Suppressor macrophage treated with lipopolysaccharide for 4 hours (primary cell): ENCODE measurements around the gene CCDC182.

Experiments
- DNase-seq: peaks from one replicate; pipeline ENCODE4 v3.0.0-alpha.2; 2020

The CCDC182 gene

DNA sequence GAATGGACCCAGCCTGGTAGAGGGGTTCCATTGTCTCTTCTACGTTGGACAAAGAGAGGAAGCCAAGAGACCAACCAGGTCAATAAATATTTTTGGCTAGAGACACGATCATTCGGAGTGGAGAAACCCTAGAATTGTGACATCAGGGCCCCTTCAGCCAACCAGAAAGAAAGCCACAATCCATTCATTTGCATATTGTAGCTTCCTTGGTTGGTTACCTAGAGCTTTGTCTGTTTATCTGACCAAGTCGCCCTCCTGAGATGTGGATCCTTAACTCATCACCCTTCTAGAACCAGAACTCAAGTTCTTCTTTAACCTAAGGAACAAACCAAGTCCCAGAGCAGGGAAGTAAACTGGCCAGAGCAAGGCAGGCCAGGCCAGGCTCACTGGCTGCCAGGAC is at the start of gene CCDC182:
Gene CCDC182, minus strand, starts transcription at position 58 of the 400 bp plus-strand sequence. Its CDS starts 27 bp downstream, at position 31.
- DNase-seq, result no peak

DNA sequence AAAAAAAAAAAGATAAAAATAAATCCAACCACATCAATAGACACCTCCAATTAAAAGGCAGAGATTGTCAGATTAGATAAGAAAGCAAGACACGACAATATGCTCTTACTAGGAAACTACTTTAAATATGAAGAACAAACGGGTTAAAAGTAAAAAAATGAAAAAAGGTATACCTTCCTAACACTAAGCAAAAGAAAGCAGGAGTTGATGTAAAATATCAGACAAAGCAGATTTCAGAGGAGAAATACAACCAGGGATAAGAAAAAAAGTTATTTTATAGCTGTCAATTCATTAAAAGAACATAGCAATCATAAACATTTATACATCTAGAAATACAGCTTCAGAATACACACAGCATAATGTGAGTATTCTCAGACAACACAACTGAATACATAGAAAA is 49.7 kb upstream of the CCDC182 start:
- no peak for DNase-seq

- peak; percentile 38 for DNase-seq
Measured at GRCh38 chr17:57788725-57789124, 43.6 kb upstream of the CCDC182 start.

GRCh38 chr17:57785022-57785421 is 39.9 kb upstream of the CCDC182 start:
- DNase-seq, result no peak

DNA sequence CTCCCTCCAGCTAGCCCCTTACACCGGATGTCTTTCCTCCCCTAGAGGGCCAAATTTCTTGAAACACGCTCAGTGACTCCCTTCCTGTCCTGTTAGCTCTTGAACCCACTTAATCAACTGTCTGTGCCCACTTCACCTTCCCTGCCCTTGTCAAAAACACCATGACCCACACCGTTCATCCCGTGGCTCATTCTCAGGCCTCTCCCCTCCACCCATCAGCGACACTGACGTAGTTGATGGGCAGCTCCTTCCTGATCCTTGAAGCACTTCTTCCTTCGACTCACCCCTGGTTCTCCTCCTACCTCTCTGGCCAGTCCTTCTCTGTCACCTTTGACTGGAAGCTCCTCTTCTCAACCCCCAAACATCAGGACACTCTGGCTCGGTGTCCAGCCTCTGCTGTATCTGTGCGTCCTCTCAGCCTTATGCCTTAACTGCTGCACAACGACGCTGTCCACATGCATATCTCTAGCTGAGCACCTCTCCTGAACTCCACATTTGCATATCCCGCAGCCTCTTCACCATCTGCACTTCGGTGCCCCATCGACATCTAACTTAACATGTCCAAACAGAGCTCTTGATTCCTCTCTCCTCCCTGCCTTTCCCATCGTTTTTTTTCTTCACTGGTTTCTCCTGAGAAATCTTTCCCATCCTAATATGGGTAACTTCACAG is 39.3 kb upstream of the CCDC182 start:
- no peak for DNase-seq

- peak; percentile 74 for DNase-seq
Measured at GRCh38 chr17:57783338-57783742, 38.2 kb upstream of the CCDC182 start.

- no peak for DNase-seq
Measured at GRCh38 chr17:57782647-57783337, 37.7 kb upstream of the CCDC182 start.

DNA sequence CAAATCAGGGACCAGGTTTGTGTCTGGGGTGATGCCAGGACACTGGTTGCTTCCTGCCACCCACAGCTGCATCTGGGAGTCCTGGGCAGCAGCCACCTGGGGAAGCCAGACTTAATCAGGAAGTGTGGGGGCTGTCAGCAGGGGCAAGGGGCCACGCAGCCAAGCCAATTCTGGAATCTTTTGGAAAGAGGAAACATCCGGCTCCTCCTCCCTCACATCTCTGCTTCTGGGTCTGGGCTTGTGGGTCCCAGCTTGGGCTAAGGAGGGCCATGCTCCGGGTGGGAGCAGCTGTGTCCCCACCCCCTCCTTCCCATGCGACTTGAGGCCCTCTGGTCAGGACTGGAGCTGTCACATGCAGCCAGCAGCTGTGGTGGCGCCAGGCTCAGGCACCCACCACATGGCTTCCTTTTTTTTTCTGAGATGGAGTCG is 37.0 kb upstream of the CCDC182 start:
- DNase-seq, result peak; percentile 39

DNA sequence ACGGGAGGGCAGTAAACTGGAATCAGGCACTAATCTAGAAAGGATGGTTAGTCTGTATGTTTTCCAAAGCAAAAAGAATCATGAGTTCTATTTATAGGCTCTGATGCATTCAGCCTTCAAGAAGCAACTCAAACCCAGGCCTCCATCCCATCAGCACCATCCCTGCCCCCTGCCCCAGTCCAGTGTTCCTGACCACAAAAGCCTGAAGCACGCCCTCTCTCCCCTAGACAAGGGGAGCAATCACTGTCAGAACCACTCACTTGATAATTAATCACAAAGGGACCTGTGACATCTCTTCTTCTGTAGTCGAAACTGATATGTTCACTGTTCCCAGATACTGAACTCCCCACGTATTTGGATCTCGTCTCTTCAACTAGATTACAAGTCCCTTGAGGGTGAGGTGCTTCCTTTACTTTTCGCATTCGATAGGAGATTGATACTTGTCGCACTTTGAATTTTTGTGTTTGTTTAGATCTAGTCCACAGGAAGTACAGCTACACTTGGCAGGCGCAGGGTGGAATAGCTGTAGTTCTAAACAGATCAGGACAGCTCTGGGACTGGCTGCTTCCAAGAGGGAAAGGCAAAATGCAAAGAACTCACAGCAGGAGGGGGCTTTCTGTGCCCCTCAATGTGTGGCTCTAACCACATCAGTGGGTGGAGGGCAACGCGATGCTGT is 36.4 kb upstream of the CCDC182 start:
- no peak for DNase-seq

GRCh38 chr17:57779706-57780105 is 34.6 kb upstream of the CCDC182 start:
- peak; percentile 33 for DNase-seq

DNA sequence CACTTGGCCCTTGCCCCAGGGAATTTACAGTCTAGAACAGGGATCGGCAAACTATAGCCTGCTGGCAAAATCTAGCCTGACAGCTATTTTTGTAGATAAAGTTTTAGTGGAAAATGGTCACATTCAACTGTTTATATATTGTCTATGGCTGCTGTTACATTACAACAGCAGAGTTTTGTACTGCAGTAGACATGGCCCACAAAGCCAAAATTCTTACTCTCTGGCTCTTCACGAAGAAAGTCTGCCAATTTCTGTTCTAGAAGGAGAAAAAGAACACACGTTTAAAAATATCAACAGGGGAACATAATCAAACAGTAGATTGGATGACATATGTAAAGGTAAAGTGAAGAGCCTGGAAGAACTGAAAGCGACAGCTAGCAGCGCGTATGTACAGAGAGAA is 33.2 kb upstream of the CCDC182 start:
- no peak for DNase-seq

- DNase-seq, result no peak
Measured at GRCh38 chr17:57776366-57776765, 31.3 kb upstream of the CCDC182 start.

DNA sequence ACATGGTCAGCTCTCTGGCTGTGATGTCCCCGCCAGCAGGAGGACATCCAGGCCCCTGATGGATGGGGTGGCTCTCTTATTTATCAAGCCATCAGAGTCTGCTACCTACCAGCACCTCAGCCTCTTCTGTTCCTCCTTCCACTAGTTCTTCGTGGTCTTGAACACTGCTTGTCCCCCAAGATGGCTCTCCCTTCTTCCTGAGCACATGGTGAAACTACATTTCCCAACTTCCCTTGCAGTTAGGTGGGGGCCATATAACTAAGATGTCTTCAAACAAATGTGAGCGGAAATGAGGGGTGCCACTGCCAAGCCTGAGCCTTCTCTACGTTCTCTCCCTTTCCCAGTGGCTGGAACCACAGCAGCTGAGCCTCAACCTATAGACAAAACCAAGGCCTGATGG is 29.8 kb upstream of the CCDC182 start:
- no peak for DNase-seq

GRCh38 chr17:57773557-57773956 is 28.5 kb upstream of the CCDC182 start:
- peak; percentile 34 for DNase-seq

- DNase-seq, result no peak
Measured at GRCh38 chr17:57772774-57773173, 27.7 kb upstream of the CCDC182 start.

DNA sequence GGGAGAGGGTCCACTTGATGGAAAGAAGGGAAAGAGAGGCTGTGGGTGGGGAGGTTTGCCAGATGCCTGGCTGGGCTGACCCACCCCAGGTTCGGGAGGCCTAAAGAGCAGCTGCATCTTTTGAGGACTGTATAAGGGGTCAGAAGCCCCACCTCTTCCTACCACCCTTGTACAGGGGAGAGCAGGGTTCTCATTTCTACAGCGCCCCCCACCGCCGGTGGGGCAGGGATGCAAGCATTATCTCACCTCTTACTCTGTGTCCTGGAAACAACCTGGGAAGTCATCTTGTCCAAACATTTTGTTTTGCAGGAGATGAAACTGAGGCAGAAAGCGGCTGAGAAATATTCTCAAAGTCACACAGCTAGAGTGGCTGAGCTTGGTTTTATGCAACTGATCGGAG is 22.5 kb upstream of the CCDC182 start:
- no peak for DNase-seq

GRCh38 chr17:57766318-57766943 is 21.3 kb upstream of the CCDC182 start:
- peak; percentile 27 for DNase-seq

GRCh38 chr17:57762452-57763395 is 17.6 kb upstream of the CCDC182 start:
- no peak for DNase-seq

DNA sequence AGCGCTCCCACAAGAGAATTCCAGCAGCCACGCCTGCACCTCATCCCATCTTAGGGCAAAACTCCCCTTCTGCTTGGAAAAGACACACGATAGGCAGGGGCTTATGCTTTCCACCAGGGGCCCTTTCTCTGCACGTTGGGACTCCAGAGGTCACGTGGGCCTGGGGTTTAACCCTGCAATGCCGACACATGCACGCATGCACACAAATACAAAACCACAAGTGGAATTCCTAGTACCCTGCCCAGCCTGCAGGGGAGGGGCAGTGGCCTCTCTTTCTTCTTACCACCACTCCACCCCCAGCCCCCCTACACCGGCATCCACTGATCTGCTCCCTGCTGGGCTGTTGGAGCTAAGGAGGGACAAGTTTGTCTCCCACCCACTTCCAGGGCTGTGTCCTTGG is 16.8 kb upstream of the CCDC182 start:
- no peak for DNase-seq

GRCh38 chr17:57760046-57760445 is 14.9 kb upstream of the CCDC182 start:
- no peak for DNase-seq

GRCh38 chr17:57758654-57759053 is 13.6 kb upstream of the CCDC182 start:
- no peak for DNase-seq

GRCh38 chr17:57757735-57758134 is 12.6 kb upstream of the CCDC182 start:
- DNase-seq, result no peak
